K562 (cell line): ENCODE results near the gene MOSPD3. TPM values are rescaled to one million over a fixed set of nuclear protein-coding genes. Genes with fewer than 3 reads are reported as not detected.
A peak's percentile ranks its signal among the peaks of the same experiment; 100 is the strongest.

Experiments used
- ATAC-seq: fragments of 200-7000 bp; cut with Tn5 transposase; 3 replicates; pipeline ENCODE4 v1.9.1; 2020; ENCODE audit warnings: moderate library complexity
- BruUV-seq: library from RNA; stranded (reverse); fragments of 400-500 nt; replicated peaks from 2 replicates; lab custom pipeline; 2021; lab: Mats Ljungman, UMichigan
- CTCF ChIA-PET: fragments of 300-600 bp; formaldehyde crosslinking; extraction: SDS; loops from one replicate; lab custom pipeline; 2021; ENCODE audit warnings: low intra/inter-chr PET ratio; lab: Yijun Ruan, JAX
- POLR2A ChIA-PET: fragments of 300-600, 350-650 bp; sonication (Branson Sonifier 250); formaldehyde crosslinking; extraction: SDS; loops from one replicate; lab custom pipeline; 2021; ENCODE audit warnings: antibody characterized with exemption, inconsistent platforms; lab: Yijun Ruan, JAX
- DNase-seq, 4 experiments: peaks; one replicate each; pipeline versions ENCODE4 v3.0.0 to v3.0.0-alpha.2; 2011 to 2018; ENCODE audit warnings: low spot score in 3 of 4, mixed read lengths in 3 of 4; ENCODE audit errors: extremely low read depth in 1 of 4
- FAIRE-seq: peaks from 2 replicates; lab custom pipeline; 2011; peaks lifted over from hg19 to GRCh38; lab: Jason Lieb, UNC
- H2AFZ ChIP-seq: 2 replicates; pipeline ENCODE4 v1.6.0; 2011; ENCODE audit warnings: low read depth, low read length, control low read depth, inconsistent platforms
- H3K27ac ChIP-seq: fragments of 200-600 bp; 3 replicates; pipeline ENCODE4 v1.8.0; 2011; ENCODE audit warnings: low read depth, mild to moderate bottlenecking, control low read depth, inconsistent platforms, low read length, moderate library complexity, mixed read lengths; ENCODE audit errors: extremely low read depth
- H3K27me3 ChIP-seq, 2 experiments: fragments of 300-600 bp in 1 of 2; 2 replicates in 1 of 2; 3 replicates in 1 of 2; pipeline versions ENCODE4 v1.6.0 to v1.8.0; 2011; ENCODE audit warnings: inconsistent platforms in 2 of 2, low read length in 2 of 2, mild to moderate bottlenecking in 1 of 2, mixed read lengths in 1 of 2, moderate library complexity in 1 of 2; ENCODE audit not compliant: control insufficient read depth in 2 of 2, insufficient read depth in 2 of 2
- H3K36me3 ChIP-seq: fragments of 300-600 bp; 3 replicates; pipeline ENCODE4 v1.8.0; 2011; ENCODE audit warnings: mild to moderate bottlenecking, low read length, inconsistent platforms; ENCODE audit not compliant: control insufficient read depth, insufficient read depth
- H3K4me1 ChIP-seq, 2 experiments: fragments of 200-600 bp in 1 of 2; replicated peaks in 1 of 2; 2 replicates in 1 of 2; 3 replicates in 1 of 2; pipeline versions ENCODE4 v1.5.1 to v1.8.0; 2011; ENCODE audit warnings: inconsistent platforms in 2 of 2, low read length in 2 of 2, mild to moderate bottlenecking in 1 of 2, mixed read lengths in 1 of 2, moderate library complexity in 1 of 2; ENCODE audit not compliant: control insufficient read depth in 2 of 2, insufficient read depth in 2 of 2
- H3K4me2 ChIP-seq: 2 replicates; pipeline ENCODE4 v1.6.1; 2011; ENCODE audit warnings: low read length, control low read depth, inconsistent platforms, mixed read lengths; ENCODE audit not compliant: insufficient read depth
- H3K4me3 ChIP-seq: fragments of 200-600 bp; sonication (generic), shearing (Covaris generic); 2 replicates; pipeline ENCODE4 v1.5.1; 2016; ENCODE audit warnings: control low read depth, inconsistent platforms
- H3K79me2 ChIP-seq: fragments of 200-600 bp; 3 replicates; pipeline ENCODE4 v1.8.0; 2011; ENCODE audit warnings: low read length, inconsistent platforms; ENCODE audit not compliant: control insufficient read depth, insufficient read depth
- H3K9ac ChIP-seq, 2 experiments: 2 replicates each; pipeline versions ENCODE4 v1.6.0 to v1.6.1; 2011; ENCODE audit warnings: low read depth in 2 of 2, low read length in 2 of 2, control low read depth in 1 of 2, inconsistent platforms in 1 of 2, mild to moderate bottlenecking in 1 of 2, mixed read lengths in 1 of 2; ENCODE audit not compliant: insufficient read depth in 1 of 2
- H3K9me1 ChIP-seq: one replicate; pipeline ENCODE4 v1.6.0; 2011; ENCODE audit warnings: inconsistent platforms, mild to moderate bottlenecking, low read length, moderate library complexity; ENCODE audit not compliant: control insufficient read depth, insufficient read depth
- H3K9me3 ChIP-seq: replicated peaks from 2 replicates; pipeline ENCODE4 v1.5.1; 2011; ENCODE audit warnings: low read depth, low read length, inconsistent platforms; ENCODE audit not compliant: control insufficient read depth, insufficient read depth
- H4K20me1 ChIP-seq: replicated peaks from 2 replicates; pipeline ENCODE4 v1.6.1; 2011; ENCODE audit warnings: low read length, inconsistent platforms, mixed read lengths; ENCODE audit not compliant: control insufficient read depth, insufficient read depth
- CBX2 ChIP-seq: fragments of 200-600 bp; sonication (generic); IDR thresholded peaks from one replicate; pipeline ENCODE4 v1.6.1; 2012; ENCODE audit warnings: mild to moderate bottlenecking, low read length, inconsistent platforms; ENCODE audit not compliant: insufficient read depth, poor library complexity, severe bottlenecking
- FOXA3 ChIP-seq, 2 experiments: fragments of 450-650 bp in 1 of 2; sonication (generic) in 1 of 2; formaldehyde crosslinking; IDR thresholded peaks in 1 of 2; conservative IDR thresholded peaks in 1 of 2; 2 replicates each; pipeline versions ENCODE4 v1.4.0 to v1.8.0; 2020 to 2022; ENCODE audit warnings: mild to moderate bottlenecking in 2 of 2, missing genetic modification reagents in 1 of 2
- GATAD2A ChIP-seq: fragments of 450-650 bp; IDR thresholded peaks from 2 replicates; pipeline ENCODE4 v1.6.1; 2017
- MCM7 ChIP-seq, 2 experiments: fragments of 450-650 bp; IDR thresholded peaks; 2 replicates each; pipeline ENCODE4 v1.6.1; 2016 to 2018
- MTA3 ChIP-seq: fragments of 450-650 bp; formaldehyde crosslinking; IDR thresholded peaks from 2 replicates; pipeline ENCODE4 v1.6.1; 2017; ENCODE audit warnings: mild to moderate bottlenecking, borderline replicate concordance
- MXI1 ChIP-seq: IDR thresholded peaks from 2 replicates; pipeline ENCODE4 v1.6.1; 2011; ENCODE audit warnings: low read depth, mild to moderate bottlenecking, improper control_type of control experiment, low read length
- NCOA6 ChIP-seq: fragments of 450-650 bp; IDR thresholded peaks from 2 replicates; pipeline ENCODE4 v1.6.1; 2017; ENCODE audit warnings: mild to moderate bottlenecking
- NFRKB ChIP-seq: fragments of 450-650 bp; IDR thresholded peaks from 2 replicates; pipeline ENCODE4 v1.6.1; 2016; ENCODE audit warnings: low read depth
- SIN3B ChIP-seq: fragments of 450-650 bp; IDR thresholded peaks from 2 replicates; pipeline ENCODE4 v1.6.1; 2017; ENCODE audit warnings: low read depth, mild to moderate bottlenecking, moderate library complexity
- TRIM24 ChIP-seq, 2 experiments: fragments of 450-650 bp; IDR thresholded peaks; 2 replicates each; pipeline ENCODE4 v1.6.1; 2016
- ZNF217 ChIP-seq: sonication (generic); formaldehyde crosslinking; IDR thresholded peaks from 2 replicates; pipeline ENCODE4 v1.8.0; 2022; ENCODE audit warnings: mild to moderate bottlenecking, missing genetic modification reagents
- WGBS: fragments of 100-300 bp; shearing (Covaris generic); methylation state at CpG from one replicate; pipeline ENCODE4 v1.1.6; 2016; ENCODE audit warnings: low coverage, mixed read lengths; ENCODE audit not compliant: insufficient coverage; ENCODE audit errors: missing lambda C conversion rate; 5-methylcytosine and 5-hydroxymethylcytosine counted together
- in situ Hi-C: fragments of 300-500 bp; cut with MboI; formaldehyde crosslinking; loops from 4 replicates; pipeline ENCODE4 v1.15.0; 2018; ENCODE audit warnings: inconsistent platforms, mixed read lengths
- intact Hi-C: fragments of 100-400 bp; cut with micrococcal nuclease; formaldehyde crosslinking; loops from 2 replicates; pipeline ENCODE4 v1.14.2; 2022
- polyA plus RNA-seq, 8 experiments: library from polyadenylated mRNA; depleted of rRNA in 4 of 8; stranded (reverse) in 5 of 8; unstranded in 3 of 8; fragments of >200 nt; fragmentation: Nextera tagmentation in 2 of 8; fragmentation: Illumina TruSeq in 1 of 8; extraction: Ambion mirVana in 2 of 8; extraction: Trizol in 1 of 8; gene quantifications; 2 replicates each; pipeline versions ENCODE4 v1.2.1 to v1.2.3, GENCODE V29; 2011 to 2014; ENCODE audit warnings: inconsistent platforms in 1 of 8, missing spikeins in 1 of 8
- total RNA-seq, 7 experiments: library from RNA; depleted of rRNA in 6 of 7; stranded (reverse); fragments of >200 nt in 6 of 7; fragmentation: Illumina TruSeq in 2 of 7; extraction: Trizol in 2 of 7; gene quantifications; 2 replicates each; pipeline versions ENCODE4 v1.2.1 to v1.2.3, GENCODE V29; 2011 to 2021; ENCODE audit warnings: low replicate concordance in 1 of 7
- TF ChIP-seq, protein P1 (sequence below): fragments of 200-800 bp; sonication (Bioruptor generic); IDR thresholded peaks from 2 replicates; pipeline ENCODE4 v1.6.1; 2017; ENCODE audit warnings: missing genetic modification characterization, missing compliant biosample characterization
- TF ChIP-seq, protein P2 (sequence below): fragments of 450-650 bp; IDR thresholded peaks from 2 replicates; pipeline ENCODE4 v1.7.1; 2018; ENCODE audit warnings: mild to moderate bottlenecking, low read depth; ENCODE audit not compliant: partially characterized antibody
- TF ChIP-seq, protein P3 (sequence below): fragments of 450-650 bp; formaldehyde crosslinking; IDR thresholded peaks from 2 replicates; pipeline ENCODE4 v1.4.0; 2020; ENCODE audit warnings: mild to moderate bottlenecking, moderate library complexity
- TF ChIP-seq, protein P4 (sequence below), 2 experiments: fragments of 450-650 bp in 1 of 2; sonication (generic) in 1 of 2; formaldehyde crosslinking; conservative IDR thresholded peaks; 2 replicates each; pipeline versions ENCODE4 v1.4.0 to v1.8.1; 2020 to 2022; ENCODE audit warnings: mild to moderate bottlenecking in 1 of 2, missing genetic modification reagents in 1 of 2

MOSPD3 gene
- total and polyA plus RNA-seq, 9 of the 15 experiments (the other 6 are each of a cell fraction or from before 2014, with no cell fraction given): 1.4 to 32.1 (median 7.3) TPM

DNA sequence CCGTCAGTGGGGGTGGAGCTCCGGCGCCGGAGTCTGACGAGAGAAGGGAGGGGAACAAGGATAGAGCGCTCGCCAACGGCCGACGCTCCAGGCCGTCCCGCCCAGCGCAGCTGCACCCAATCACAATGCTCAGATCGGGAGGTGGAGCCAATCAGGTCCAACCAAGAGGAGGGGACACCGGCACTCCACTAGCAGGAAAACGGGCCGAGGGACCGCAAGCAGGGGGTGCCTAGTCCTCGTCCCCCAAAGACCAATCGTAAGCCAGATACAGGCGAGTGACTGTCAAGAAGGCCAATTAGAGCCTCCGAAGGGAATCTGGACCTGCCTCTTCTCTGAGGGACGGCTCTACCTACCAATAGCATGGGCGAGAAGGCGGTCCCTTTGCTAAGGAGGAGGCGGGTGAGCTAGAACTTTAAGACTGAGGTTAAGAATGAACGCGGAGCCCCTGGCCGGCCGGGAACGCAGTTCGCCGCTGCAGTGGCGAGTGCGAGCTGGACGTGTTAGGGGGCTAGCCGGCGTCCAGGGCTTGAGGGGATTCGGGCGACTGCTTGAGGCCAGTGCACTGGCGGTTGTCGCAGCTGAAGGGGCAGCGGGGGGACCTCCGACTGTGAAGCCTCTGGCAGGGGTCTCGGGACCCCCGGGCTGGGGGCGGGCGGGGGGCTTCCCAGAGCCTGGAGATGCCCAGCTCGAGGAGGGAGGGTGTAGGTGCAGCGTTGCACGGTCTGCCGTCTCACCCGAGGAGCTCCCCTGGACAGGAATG lies 25.9 kb upstream of the MOSPD3 start, which contains the start of gene FBXO24:
Gene FBXO24 (plus strand): TSS at position 63 of the 760 bp plus-strand sequence. CDS start 298 bp downstream, at position 361.
- Histone ChIP-seq H3K9me3 (no peaks in the 10 kb centered on the region), H2AFZ (peak within 1 kb of the TSS; percentile 86), H3K27ac (peak within 1 kb of the TSS; percentile 88), H3K9me1 (peaks cover 12% of the 10 kb centered on the region), H3K79me2 (peaks cover 31% of the 10 kb centered on the region), H3K4me2 (peak within 1 kb of the TSS; percentile 100), H3K36me3 (peaks cover 28% of the 10 kb centered on the region), H3K4me1 (peaks cover 26 to 66% of the 10 kb centered on the region in 2 experiments), H3K9ac (peak within 1 kb of the TSS; percentile 90 to 97), H3K4me3 (peak within 1 kb of the TSS; percentile 75), H4K20me1 (peaks cover 24% of the 10 kb centered on the region), H3K27me3 (no peaks in the 10 kb centered on the region)
- intact Hi-C loops (no loop called here), in situ Hi-C loops (no loop called here)
- POLR2A ChIA-PET: interaction anchor here (0.6 to 3.5 kb wide), 33 partner anchors 8 to 266 kb away, joined by 3 to 27 read pairs (median 5); partner anchors contain the start of genes AGFG2, GNB2, MEPCE and MOSPD3
- TSS peak; percentile 79 for BruUV-seq
- WGBS: under 1% methylated on average over 53 of the region's 53 CpGs
- peak; percentile 99 to 100 (median 100) for DNase-seq
- CTCF ChIA-PET: interaction anchor here (0.6 to 1.1 kb wide), 2 partner anchors 105 to 491 kb away, joined by 3 to 4 read pairs; no protein-coding TSS in a partner anchor
- ATAC-seq: peak; percentile 94
- peak; percentile 100 for FAIRE-seq
- peak; percentile 97; the same call in 1 of the 2 replicates for TF ChIP-seq MTA3
- TF ChIP-seq TRIM24 (IDR thresholded peaks at IDR 0.05): no peak
- no peak for TF ChIP-seq CBX2
- no peak for TF ChIP-seq FOXA3 (CRISPR knock-in tag; conservative IDR thresholded peaks at IDR 0.05 in 1 of 2, IDR thresholded peaks at IDR 0.05 in 1 of 2)
- TF ChIP-seq, protein P1, sequence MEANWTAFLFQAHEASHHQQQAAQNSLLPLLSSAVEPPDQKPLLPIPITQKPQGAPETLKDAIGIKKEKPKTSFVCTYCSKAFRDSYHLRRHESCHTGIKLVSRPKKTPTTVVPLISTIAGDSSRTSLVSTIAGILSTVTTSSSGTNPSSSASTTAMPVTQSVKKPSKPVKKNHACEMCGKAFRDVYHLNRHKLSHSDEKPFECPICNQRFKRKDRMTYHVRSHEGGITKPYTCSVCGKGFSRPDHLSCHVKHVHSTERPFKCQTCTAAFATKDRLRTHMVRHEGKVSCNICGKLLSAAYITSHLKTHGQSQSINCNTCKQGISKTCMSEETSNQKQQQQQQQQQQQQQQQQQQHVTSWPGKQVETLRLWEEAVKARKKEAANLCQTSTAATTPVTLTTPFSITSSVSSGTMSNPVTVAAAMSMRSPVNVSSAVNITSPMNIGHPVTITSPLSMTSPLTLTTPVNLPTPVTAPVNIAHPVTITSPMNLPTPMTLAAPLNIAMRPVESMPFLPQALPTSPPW: peak; percentile 95
- no peak for TF ChIP-seq NCOA6
- no peak for TF ChIP-seq MCM7 (IDR thresholded peaks at IDR 0.05)
- TF ChIP-seq NFRKB: peak; percentile 18; the same call in 1 of the 2 replicates
- no peak for TF ChIP-seq GATAD2A
- TF ChIP-seq, protein P2, sequence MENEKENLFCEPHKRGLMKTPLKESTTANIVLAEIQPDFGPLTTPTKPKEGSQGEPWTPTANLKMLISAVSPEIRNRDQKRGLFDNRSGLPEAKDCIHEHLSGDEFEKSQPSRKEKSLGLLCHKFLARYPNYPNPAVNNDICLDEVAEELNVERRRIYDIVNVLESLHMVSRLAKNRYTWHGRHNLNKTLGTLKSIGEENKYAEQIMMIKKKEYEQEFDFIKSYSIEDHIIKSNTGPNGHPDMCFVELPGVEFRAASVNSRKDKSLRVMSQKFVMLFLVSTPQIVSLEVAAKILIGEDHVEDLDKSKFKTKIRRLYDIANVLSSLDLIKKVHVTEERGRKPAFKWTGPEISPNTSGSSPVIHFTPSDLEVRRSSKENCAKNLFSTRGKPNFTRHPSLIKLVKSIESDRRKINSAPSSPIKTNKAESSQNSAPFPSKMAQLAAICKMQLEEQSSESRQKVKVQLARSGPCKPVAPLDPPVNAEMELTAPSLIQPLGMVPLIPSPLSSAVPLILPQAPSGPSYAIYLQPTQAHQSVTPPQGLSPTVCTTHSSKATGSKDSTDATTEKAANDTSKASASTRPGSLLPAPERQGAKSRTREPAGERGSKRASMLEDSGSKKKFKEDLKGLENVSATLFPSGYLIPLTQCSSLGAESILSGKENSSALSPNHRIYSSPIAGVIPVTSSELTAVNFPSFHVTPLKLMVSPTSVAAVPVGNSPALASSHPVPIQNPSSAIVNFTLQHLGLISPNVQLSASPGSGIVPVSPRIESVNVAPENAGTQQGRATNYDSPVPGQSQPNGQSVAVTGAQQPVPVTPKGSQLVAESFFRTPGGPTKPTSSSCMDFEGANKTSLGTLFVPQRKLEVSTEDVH: peak; percentile 10
- no peak for TF ChIP-seq MXI1
- TF ChIP-seq ZNF217 (CRISPR knock-in tag): no peak
- TF ChIP-seq, protein P3, sequence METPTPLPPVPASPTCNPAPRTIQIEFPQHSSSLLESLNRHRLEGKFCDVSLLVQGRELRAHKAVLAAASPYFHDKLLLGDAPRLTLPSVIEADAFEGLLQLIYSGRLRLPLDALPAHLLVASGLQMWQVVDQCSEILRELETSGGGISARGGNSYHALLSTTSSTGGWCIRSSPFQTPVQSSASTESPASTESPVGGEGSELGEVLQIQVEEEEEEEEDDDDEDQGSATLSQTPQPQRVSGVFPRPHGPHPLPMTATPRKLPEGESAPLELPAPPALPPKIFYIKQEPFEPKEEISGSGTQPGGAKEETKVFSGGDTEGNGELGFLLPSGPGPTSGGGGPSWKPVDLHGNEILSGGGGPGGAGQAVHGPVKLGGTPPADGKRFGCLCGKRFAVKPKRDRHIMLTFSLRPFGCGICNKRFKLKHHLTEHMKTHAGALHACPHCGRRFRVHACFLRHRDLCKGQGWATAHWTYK (CRISPR knock-in tag): 0 out of 2 replicates have a peak, but pooled peaks have one; percentile 39
- peak; percentile 51; the same call in 1 of the 2 replicates for TF ChIP-seq SIN3B
- TF ChIP-seq, protein P4, sequence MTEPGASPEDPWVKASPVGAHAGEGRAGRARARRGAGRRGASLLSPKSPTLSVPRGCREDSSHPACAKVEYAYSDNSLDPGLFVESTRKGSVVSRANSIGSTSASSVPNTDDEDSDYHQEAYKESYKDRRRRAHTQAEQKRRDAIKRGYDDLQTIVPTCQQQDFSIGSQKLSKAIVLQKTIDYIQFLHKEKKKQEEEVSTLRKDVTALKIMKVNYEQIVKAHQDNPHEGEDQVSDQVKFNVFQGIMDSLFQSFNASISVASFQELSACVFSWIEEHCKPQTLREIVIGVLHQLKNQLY (CRISPR knock-in tag; conservative IDR thresholded peaks at IDR 0.05): no peak
